GM12878 (cell line): ENCODE results near the gene CCDC172. TPM values are rescaled to one million over a fixed set of nuclear protein-coding genes. Genes with fewer than 3 reads are reported as not detected.

Experiments used
- ATAC-seq: fragments of 200-7000 bp; cut with Tn5 transposase; 3 replicates; pipeline ENCODE4 v1.9.1; 2020; ENCODE audit warnings: mild to moderate bottlenecking, moderate library complexity
- BruUV-seq: library from RNA; stranded (reverse); fragments of 400-500 nt; replicated peaks from 2 replicates; lab custom pipeline; 2021; lab: Mats Ljungman, UMichigan
- CTCF ChIA-PET: fragments of 300-600 bp; sonication (Branson Sonifier 250); formaldehyde crosslinking; extraction: SDS; loops from one replicate; lab custom pipeline; 2021; ENCODE audit warnings: inconsistent platforms; lab: Yijun Ruan, JAX
- POLR2A ChIA-PET: fragments of 350-600 bp; formaldehyde crosslinking; extraction: SDS; loops from one replicate; lab custom pipeline; 2021; ENCODE audit warnings: inconsistent platforms; lab: Charles Lee
- RAD21 ChIA-PET: fragments of 300-600 bp; sonication (Branson Sonifier 250); formaldehyde crosslinking; loops from one replicate; lab custom pipeline; 2023; ENCODE audit warnings: antibody characterized with exemption; ENCODE audit not compliant: unreplicated experiment; lab: Charles Lee
- SMC1A ChIA-PET: fragments of 300-600 bp; sonication (Branson Sonifier 250); formaldehyde crosslinking; loops from one replicate; lab custom pipeline; 2023; ENCODE audit not compliant: unreplicated experiment, uncharacterized antibody; lab: Charles Lee
- DNase-seq: peaks from one replicate; pipeline ENCODE4 v3.0.0-alpha.2; 2011; ENCODE audit warnings: low read depth, low spot score
- FAIRE-seq: peaks from 3 replicates; lab custom pipeline; 2011; peaks lifted over from hg19 to GRCh38; lab: Jason Lieb, UNC
- H2AFZ ChIP-seq: 2 replicates; pipeline ENCODE4 v1.6.0; 2011; ENCODE audit warnings: low read depth, low read length, control low read depth; ENCODE audit not compliant: control insufficient read depth
- H3K27ac ChIP-seq: 2 replicates; pipeline ENCODE4 v1.5.1; 2011; ENCODE audit warnings: control low read depth; ENCODE audit not compliant: control insufficient read depth, insufficient read depth
- H3K27me3 ChIP-seq, 2 experiments: replicated peaks in 1 of 2; 2 replicates each; pipeline versions ENCODE4 v1.6.0 to v1.6.1; 2011; ENCODE audit warnings: low read length in 1 of 2; ENCODE audit not compliant: control insufficient read depth in 2 of 2, insufficient read depth in 2 of 2
- H3K36me3 ChIP-seq, 2 experiments: 2 replicates each; pipeline ENCODE4 v1.5.1; 2011; ENCODE audit warnings: low read length in 1 of 2; ENCODE audit not compliant: control insufficient read depth in 2 of 2, insufficient read depth in 2 of 2
- H3K4me1 ChIP-seq: 2 replicates; pipeline ENCODE4 v1.6.1; 2011; ENCODE audit warnings: mild to moderate bottlenecking, low read length, moderate library complexity, mixed read lengths; ENCODE audit not compliant: control insufficient read depth, insufficient read depth
- H3K4me2 ChIP-seq: 2 replicates; pipeline ENCODE4 v1.6.0; 2011; ENCODE audit warnings: control low read depth; ENCODE audit not compliant: control insufficient read depth, insufficient read depth
- H3K4me3 ChIP-seq: fragments of 200-600 bp; sonication (generic); 2 replicates; pipeline ENCODE4 v1.5.1; 2016
- H3K79me2 ChIP-seq: 2 replicates; pipeline ENCODE4 v1.6.0; 2011; ENCODE audit warnings: low read length; ENCODE audit not compliant: control insufficient read depth, insufficient read depth
- H3K9ac ChIP-seq: 2 replicates; pipeline ENCODE4 v1.8.0; 2011; ENCODE audit warnings: low read length, control low read depth, mixed read lengths; ENCODE audit not compliant: control insufficient read depth, insufficient read depth
- H3K9me3 ChIP-seq: replicated peaks from 3 replicates; pipeline ENCODE4 v1.5.1; 2011; ENCODE audit warnings: mild to moderate bottlenecking, low read length; ENCODE audit not compliant: control insufficient read depth, insufficient read depth
- H4K20me1 ChIP-seq: 2 replicates; pipeline ENCODE4 v1.6.0; 2011; ENCODE audit not compliant: control insufficient read depth, insufficient read depth
- BRCA1 ChIP-seq: IDR thresholded peaks from 2 replicates; pipeline ENCODE4 v1.6.1; 2011; ENCODE audit warnings: low read depth, low read length, improper control_type of control experiment
- CHD1 ChIP-seq: IDR thresholded peaks from 2 replicates; pipeline ENCODE4 v1.6.1; 2012; ENCODE audit warnings: low read depth, low read length, improper control_type of control experiment
- HDAC2 ChIP-seq: fragments of 200-600 bp; sonication (generic); IDR thresholded peaks from 2 replicates; pipeline ENCODE4 v1.6.1; 2017
- NR2C1 ChIP-seq: fragments of 450-650 bp; IDR thresholded peaks from 2 replicates; pipeline ENCODE4 v1.6.1; 2017; ENCODE audit warnings: antibody characterized with exemption, mild to moderate bottlenecking, moderate library complexity
- PRDM15 ChIP-seq: fragments of 450-650 bp; formaldehyde crosslinking; IDR thresholded peaks from 2 replicates; pipeline ENCODE4 v1.4.0; 2020; ENCODE audit warnings: mild to moderate bottlenecking, moderate library complexity
- RAD51 ChIP-seq: fragments of 450-650 bp; IDR thresholded peaks from 2 replicates; pipeline ENCODE4 v1.6.1; 2016; ENCODE audit warnings: moderate library complexity, mild to moderate bottlenecking, inconsistent platforms
- SUZ12 ChIP-seq: fragments of 200-600 bp; sonication (generic); IDR thresholded peaks from one replicate; pipeline ENCODE4 v1.6.1; 2018; ENCODE audit warnings: antibody characterized with exemption, mild to moderate bottlenecking; ENCODE audit not compliant: unreplicated experiment
- TBL1XR1 ChIP-seq: IDR thresholded peaks from 2 replicates; pipeline ENCODE4 v1.6.1; 2012; ENCODE audit warnings: low read depth, low read length, improper control_type of control experiment
- TCF12 ChIP-seq: IDR thresholded peaks from 2 replicates; pipeline ENCODE4 v1.6.1; 2011; ENCODE audit warnings: low read depth, mild to moderate bottlenecking, low read length
- USF1 ChIP-seq: IDR thresholded peaks from 2 replicates; pipeline ENCODE4 v1.6.1; 2011; ENCODE audit warnings: borderline replicate concordance, low read depth, mild to moderate bottlenecking, moderate library complexity, mixed read lengths, low read length; ENCODE audit not compliant: insufficient read depth; ENCODE audit errors: extremely low read length
- WRNIP1 ChIP-seq: IDR thresholded peaks from 2 replicates; pipeline ENCODE4 v1.6.1; 2011; ENCODE audit warnings: low read depth, low read length, improper control_type of control experiment, borderline replicate concordance
- WGBS: methylation state at CpG from one replicate; pipeline ENCODE4 v1.1.6; 2016; ENCODE audit warnings: low lambda C conversion rate; ENCODE audit not compliant: insufficient replicate concordance, insufficient coverage; ENCODE audit errors: missing lambda C conversion rate; 5-methylcytosine and 5-hydroxymethylcytosine counted together
- in situ Hi-C: fragments of 300-500 bp; cut with MboI; formaldehyde crosslinking; loops from 9 replicates; pipeline ENCODE4 v1.14.3; 2018; ENCODE audit warnings: mixed read lengths
- intact Hi-C: fragments of 100-400 bp; cut with micrococcal nuclease; formaldehyde crosslinking; loops from one replicate; pipeline ENCODE4 v1.14.2; 2022; ENCODE audit not compliant: unreplicated experiment
- polyA plus RNA-seq, 11 experiments: library from polyadenylated mRNA; depleted of rRNA in 4 of 11; unstranded in 6 of 11; stranded (reverse) in 5 of 11; fragments of >200 nt; fragmentation: Nextera tagmentation in 4 of 11; fragmentation: Illumina TruSeq in 1 of 11; extraction: Ambion mirVana in 4 of 11; extraction: Trizol in 1 of 11; gene quantifications; 1 replicate in 1 of 11; 2 replicates in 10 of 11; pipeline versions ENCODE4 v1.2.1 to v1.2.3, GENCODE V29; 2011 to 2016; ENCODE audit warnings: inconsistent platforms in 2 of 11, missing spikeins in 2 of 11, low read depth in 1 of 11
- total RNA-seq, 4 experiments: library from RNA; depleted of rRNA in 3 of 4; stranded (reverse); fragments of >200 nt in 3 of 4; fragmentation: Illumina TruSeq in 1 of 4; extraction: Trizol in 1 of 4; gene quantifications; 2 replicates each; pipeline versions ENCODE4 v1.2.1 to v1.2.3, GENCODE V29; 2013 to 2021
- TF ChIP-seq, protein P1 (sequence below): fragments of 450-650 bp; IDR thresholded peaks from 2 replicates; pipeline ENCODE4 v1.6.1; 2017; ENCODE audit warnings: antibody characterized with exemption, mild to moderate bottlenecking, moderate library complexity
- TF ChIP-seq, protein P2 (sequence below): fragments of 150-350 bp; IDR thresholded peaks from 2 replicates; pipeline ENCODE4 v1.6.1; 2016; ENCODE audit warnings: low read depth, low read length

CCDC172 gene
- total and polyA plus RNA-seq, 10 of the 15 experiments (the other 5 are each of a cell fraction or from before 2014, with no cell fraction given), result not detected

- H3K27ac ChIP-seq, result no peak overlapping the region
- H3K27me3 ChIP-seq, result no peaks in the 10 kb centered on the region
- ChIA-PET SMC1A (interaction anchor here (0.7 to 2.5 kb wide), 2 partner anchors 28 to 580 kb away, joined by 3 to 12 read pairs; no protein-coding TSS in a partner anchor), POLR2A (no interaction called here), RAD21 (interaction anchor here (0.7 kb wide), 1 partner anchor 166 kb away, joined by 3 read pairs; no protein-coding TSS in a partner anchor), CTCF (interaction anchor here (0.9 to 2.6 kb wide), 5 partner anchors 11 to 855 kb away, joined by 3 to 20 read pairs (median 5); no protein-coding TSS in a partner anchor)
- H3K4me3 ChIP-seq, result no peak overlapping the region
- ATAC-seq, result no peak
- FAIRE-seq, result no peak
- no peak overlapping the region for H3K9ac ChIP-seq
- no peaks in the 10 kb centered on the region for H3K4me1 ChIP-seq
- in situ Hi-C loops, result loop anchor here (10.0 kb wide), 1 partner anchor 492 kb away; no protein-coding TSS in a partner anchor
- 11% methylated on average over 9 of the region's 9 CpGs for WGBS
- no peaks in the 10 kb centered on the region for H3K36me3 ChIP-seq
- no peak for DNase-seq
- H3K9me3 ChIP-seq, result no peaks in the 10 kb centered on the region
- no peaks in the 10 kb centered on the region for H3K79me2 ChIP-seq
- no TSS peak for BruUV-seq
- H4K20me1 ChIP-seq, result no peaks in the 10 kb centered on the region
- intact Hi-C loops, result no loop called here
- H2AFZ ChIP-seq, result no peak overlapping the region
- no peak overlapping the region for H3K4me2 ChIP-seq
- TF ChIP-seq PRDM15 (CRISPR knock-in tag) (no peak), HDAC2 (no peak), BRCA1 (no peak), CHD1 (no peak), RAD51 (no peak), USF1 (no peak), NR2C1 (no peak), TBL1XR1 (no peak), SUZ12 (no peak), TCF12 (no peak), WRNIP1 (no peak)
- TF ChIP-seq, protein P1, sequence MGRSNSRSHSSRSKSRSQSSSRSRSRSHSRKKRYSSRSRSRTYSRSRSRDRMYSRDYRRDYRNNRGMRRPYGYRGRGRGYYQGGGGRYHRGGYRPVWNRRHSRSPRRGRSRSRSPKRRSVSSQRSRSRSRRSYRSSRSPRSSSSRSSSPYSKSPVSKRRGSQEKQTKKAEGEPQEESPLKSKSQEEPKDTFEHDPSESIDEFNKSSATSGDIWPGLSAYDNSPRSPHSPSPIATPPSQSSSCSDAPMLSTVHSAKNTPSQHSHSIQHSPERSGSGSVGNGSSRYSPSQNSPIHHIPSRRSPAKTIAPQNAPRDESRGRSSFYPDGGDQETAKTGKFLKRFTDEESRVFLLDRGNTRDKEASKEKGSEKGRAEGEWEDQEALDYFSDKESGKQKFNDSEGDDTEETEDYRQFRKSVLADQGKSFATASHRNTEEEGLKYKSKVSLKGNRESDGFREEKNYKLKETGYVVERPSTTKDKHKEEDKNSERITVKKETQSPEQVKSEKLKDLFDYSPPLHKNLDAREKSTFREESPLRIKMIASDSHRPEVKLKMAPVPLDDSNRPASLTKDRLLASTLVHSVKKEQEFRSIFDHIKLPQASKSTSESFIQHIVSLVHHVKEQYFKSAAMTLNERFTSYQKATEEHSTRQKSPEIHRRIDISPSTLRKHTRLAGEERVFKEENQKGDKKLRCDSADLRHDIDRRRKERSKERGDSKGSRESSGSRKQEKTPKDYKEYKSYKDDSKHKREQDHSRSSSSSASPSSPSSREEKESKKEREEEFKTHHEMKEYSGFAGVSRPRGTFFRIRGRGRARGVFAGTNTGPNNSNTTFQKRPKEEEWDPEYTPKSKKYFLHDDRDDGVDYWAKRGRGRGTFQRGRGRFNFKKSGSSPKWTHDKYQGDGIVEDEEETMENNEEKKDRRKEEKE, result no peak
- TF ChIP-seq, protein P2, sequence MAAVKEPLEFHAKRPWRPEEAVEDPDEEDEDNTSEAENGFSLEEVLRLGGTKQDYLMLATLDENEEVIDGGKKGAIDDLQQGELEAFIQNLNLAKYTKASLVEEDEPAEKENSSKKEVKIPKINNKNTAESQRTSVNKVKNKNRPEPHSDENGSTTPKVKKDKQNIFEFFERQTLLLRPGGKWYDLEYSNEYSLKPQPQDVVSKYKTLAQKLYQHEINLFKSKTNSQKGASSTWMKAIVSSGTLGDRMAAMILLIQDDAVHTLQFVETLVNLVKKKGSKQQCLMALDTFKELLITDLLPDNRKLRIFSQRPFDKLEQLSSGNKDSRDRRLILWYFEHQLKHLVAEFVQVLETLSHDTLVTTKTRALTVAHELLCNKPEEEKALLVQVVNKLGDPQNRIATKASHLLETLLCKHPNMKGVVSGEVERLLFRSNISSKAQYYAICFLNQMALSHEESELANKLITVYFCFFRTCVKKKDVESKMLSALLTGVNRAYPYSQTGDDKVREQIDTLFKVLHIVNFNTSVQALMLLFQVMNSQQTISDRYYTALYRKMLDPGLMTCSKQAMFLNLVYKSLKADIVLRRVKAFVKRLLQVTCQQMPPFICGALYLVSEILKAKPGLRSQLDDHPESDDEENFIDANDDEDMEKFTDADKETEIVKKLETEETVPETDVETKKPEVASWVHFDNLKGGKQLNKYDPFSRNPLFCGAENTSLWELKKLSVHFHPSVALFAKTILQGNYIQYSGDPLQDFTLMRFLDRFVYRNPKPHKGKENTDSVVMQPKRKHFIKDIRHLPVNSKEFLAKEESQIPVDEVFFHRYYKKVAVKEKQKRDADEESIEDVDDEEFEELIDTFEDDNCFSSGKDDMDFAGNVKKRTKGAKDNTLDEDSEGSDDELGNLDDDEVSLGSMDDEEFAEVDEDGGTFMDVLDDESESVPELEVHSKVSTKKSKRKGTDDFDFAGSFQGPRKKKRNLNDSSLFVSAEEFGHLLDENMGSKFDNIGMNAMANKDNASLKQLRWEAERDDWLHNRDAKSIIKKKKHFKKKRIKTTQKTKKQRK, result no peak
These were observed 37.5 kb upstream of the CCDC172 start for GRCh38 chr10:116286626-116287200.
